Lower leg skin (tissue), 4 donors: ENCODE measurements around the gene ELN. TPM values are rescaled to one million over a fixed set of nuclear protein-coding genes. Genes with fewer than 3 reads are reported as not detected.

ENCODE experiments used
- DNase-seq, 2 donors: peaks; one replicate each; pipeline ENCODE4 v3.0.0-alpha.2; 2019; ENCODE audit warnings: low spot score in 2 of 2
- H3K4me3 ChIP-seq: fragments of 200-600 bp; sonication (generic); 2 replicates; pipeline ENCODE4 v1.5.1; 2017; ENCODE audit warnings: mild to moderate bottlenecking, low read depth; ENCODE audit not compliant: poor library complexity, severe bottlenecking
- POLR2A ChIP-seq, 2 donors: fragments of 450-650 bp; IDR thresholded peaks; one replicate each; pipeline ENCODE4 v1.6.1; 2016 to 2017; ENCODE audit warnings: antibody characterized with exemption in 2 of 2, mild to moderate bottlenecking in 1 of 2, moderate library complexity in 1 of 2
- WGBS, 2 donors: methylation state at CpG; one replicate each; pipeline ENCODE4 v1.1.5; 2018; 5-methylcytosine and 5-hydroxymethylcytosine counted together
- intact Hi-C: fragments of 100-400 bp; cut with DNase I; formaldehyde crosslinking; loops from one replicate; pipeline ENCODE4 v1.15.0; 2023; ENCODE audit warnings: low total_unique reads
- total RNA-seq, 4 donors: library from RNA; depleted of rRNA; stranded (reverse); fragments of >200 nt; gene quantifications; one replicate each; pipeline ENCODE4 v1.1.0, GENCODE V29; 2016
- TF ChIP-seq, protein P1 (sequence below), 3 donors: fragments of 450-650 bp; IDR thresholded peaks; one replicate each; pipeline ENCODE4 v1.5.1; 2016; ENCODE audit warnings: antibody characterized with exemption in 3 of 3, mild to moderate bottlenecking in 3 of 3, moderate library complexity in 2 of 3

Gene ELN
- total RNA-seq, 4 donors from 2014 or later = 5.6 to 96.2 (median 32.4) TPM

DNA sequence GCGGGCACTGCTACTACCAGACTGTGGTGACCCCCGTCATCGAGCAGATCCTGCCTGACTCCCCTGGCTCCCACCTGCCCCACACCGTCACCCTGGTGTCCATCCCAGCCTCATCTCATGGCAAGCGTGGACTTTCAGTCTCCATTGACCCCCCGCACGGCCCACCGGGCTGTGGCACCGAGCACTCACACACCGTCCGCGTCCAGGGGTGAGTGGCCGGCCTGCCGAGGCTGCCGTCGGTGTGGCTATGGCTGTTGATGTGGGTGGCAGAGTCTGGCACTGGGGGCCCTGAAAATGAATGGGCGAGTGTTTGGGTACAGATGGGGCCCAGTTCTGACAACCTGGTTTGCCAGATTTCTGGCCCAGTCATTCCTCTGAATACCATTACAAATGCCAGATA is 71.1 kb downstream of the ELN start:
- DNase-seq = no peak
- WGBS, 2 donors = 99% methylated on average over 16 to 17 of the region's 17 CpGs
- no peak overlapping the region for H3K4me3 ChIP-seq
- intact Hi-C loops = no loop called here
- TF ChIP-seq, protein P1, sequence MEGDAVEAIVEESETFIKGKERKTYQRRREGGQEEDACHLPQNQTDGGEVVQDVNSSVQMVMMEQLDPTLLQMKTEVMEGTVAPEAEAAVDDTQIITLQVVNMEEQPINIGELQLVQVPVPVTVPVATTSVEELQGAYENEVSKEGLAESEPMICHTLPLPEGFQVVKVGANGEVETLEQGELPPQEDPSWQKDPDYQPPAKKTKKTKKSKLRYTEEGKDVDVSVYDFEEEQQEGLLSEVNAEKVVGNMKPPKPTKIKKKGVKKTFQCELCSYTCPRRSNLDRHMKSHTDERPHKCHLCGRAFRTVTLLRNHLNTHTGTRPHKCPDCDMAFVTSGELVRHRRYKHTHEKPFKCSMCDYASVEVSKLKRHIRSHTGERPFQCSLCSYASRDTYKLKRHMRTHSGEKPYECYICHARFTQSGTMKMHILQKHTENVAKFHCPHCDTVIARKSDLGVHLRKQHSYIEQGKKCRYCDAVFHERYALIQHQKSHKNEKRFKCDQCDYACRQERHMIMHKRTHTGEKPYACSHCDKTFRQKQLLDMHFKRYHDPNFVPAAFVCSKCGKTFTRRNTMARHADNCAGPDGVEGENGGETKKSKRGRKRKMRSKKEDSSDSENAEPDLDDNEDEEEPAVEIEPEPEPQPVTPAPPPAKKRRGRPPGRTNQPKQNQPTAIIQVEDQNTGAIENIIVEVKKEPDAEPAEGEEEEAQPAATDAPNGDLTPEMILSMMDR (IDR thresholded peaks at IDR 0.05) = no peak
- TF ChIP-seq POLR2A (IDR thresholded peaks at IDR 0.05) = no peak

DNA sequence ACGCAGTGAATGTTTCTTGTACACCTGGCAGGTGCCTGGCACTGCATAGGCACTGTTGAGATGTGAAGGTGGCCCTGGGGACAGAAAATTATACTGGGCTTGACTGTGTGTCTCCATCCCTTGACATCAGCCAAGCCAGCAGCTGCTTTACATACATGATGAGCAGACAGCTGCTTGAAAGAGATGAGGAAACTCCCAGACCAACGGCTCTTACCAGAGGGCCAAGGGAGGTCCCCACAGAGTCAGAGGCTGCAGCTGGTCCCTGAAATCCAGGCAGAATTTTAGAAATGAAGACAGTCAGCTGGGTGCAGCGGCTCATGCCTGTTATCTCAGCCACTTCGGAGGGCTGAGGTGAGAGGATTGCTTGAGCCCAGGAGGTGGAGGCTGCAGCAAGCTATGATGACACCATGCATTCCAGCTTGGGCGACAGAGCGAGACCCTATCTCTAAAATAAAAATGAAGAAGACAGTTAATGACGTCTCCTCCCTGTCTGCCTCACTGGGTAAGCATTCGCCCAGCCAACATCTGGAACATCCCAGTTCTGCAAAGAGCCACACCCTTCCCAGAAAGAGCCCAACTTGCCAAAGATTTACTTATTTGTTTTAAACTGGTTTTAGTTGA is 73.2 kb downstream of the ELN start:
- TF ChIP-seq, protein P1 (IDR thresholded peaks at IDR 0.05) = no peak
- no peak for TF ChIP-seq POLR2A (IDR thresholded peaks at IDR 0.05)
- 46 to 50% methylated on average over 8 of the region's 8 CpGs for WGBS, 2 donors
- DNase-seq = no peak

DNA sequence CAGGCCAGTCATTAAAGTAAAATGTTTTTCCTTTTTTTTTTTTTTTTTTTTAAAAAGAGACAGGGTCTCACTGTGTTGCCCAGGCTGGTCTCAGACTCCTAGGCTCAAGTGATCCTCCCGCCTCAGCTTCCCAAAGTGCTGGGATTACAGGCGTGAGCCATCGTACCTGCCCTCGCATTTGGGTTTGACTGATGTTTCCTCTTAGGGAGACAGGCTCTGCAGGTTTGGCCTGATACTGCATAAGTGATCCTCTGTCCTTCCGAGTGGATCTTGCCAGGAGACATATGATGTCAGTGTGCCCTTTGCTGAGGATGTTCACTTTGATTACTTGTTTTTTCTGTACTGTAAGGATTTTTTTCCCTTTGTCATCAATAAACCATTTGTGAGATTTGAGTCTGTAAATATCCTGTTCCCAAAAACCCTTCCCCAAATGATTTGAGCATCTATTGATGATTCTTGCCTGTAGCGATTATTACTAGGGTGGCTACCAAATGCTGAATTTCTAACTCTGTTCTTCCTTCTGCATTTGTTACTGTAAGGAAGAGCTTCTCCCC is 75.3 kb downstream of the ELN start:
- no peak for DNase-seq
- WGBS, 2 donors = 57 to 73% methylated on average over 6 of the region's 6 CpGs
- H3K4me3 ChIP-seq = no peak overlapping the region
- intact Hi-C loops = no loop called here
- TF ChIP-seq, protein P1 (IDR thresholded peaks at IDR 0.05) = no peak
- no peak for TF ChIP-seq POLR2A (IDR thresholded peaks at IDR 0.05)

More for the DNA sequence above, 73.2 kb downstream of the ELN start:
- no peak overlapping the region for H3K4me3 ChIP-seq
- intact Hi-C loops = no loop called here

DNA sequence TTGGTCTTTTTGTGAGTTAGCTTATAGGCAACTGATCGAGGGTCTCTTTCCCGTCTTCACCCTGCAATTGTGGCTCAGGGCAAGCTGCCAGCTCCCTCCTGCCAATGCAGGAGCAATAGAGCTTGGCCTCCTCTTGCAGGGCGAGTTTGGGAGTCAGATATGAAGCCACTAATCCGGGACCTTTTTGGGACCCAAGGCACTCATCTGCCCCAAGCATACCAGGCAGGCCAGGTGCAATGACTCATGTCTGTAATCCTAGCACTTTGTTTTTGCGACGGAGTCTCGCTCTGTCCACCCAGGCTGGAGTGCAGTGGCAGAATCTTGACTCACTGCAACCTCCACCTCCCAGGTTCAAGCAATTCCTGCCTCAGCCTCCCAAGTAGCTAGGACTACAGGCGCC is 76.7 kb downstream of the ELN start:
- TF ChIP-seq POLR2A (IDR thresholded peaks at IDR 0.05) = no peak
- TF ChIP-seq, protein P1 (IDR thresholded peaks at IDR 0.05) = no peak
- no peak for DNase-seq
- no peak overlapping the region for H3K4me3 ChIP-seq
- intact Hi-C loops = no loop called here
- WGBS, 2 donors = 72 to 75% methylated on average over 8 of the region's 8 CpGs

DNA sequence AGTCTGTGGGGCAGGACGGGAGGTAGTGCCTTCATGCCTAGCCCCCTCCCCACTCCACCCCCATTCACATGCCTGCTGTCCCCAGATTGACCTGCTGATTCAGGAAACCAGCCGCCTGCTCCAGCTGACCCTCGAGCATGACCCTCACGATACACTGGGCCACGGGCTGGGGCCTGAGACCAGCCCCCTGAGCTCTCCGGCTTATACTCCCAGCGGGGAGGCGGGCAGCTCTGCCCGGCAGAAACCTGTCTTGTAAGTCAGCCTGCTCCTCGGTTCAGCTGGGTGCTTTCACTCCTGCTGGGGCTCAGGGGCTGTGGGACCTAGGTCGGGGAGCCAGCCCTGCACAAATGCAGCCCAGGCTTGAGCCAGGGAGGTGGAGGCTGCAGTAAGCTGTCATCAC is 78.0 kb downstream of the ELN start:
- WGBS, 2 donors = 86 to 91% methylated on average over 8 to 11 of the region's 11 CpGs
- intact Hi-C loops = no loop called here
- TF ChIP-seq POLR2A (IDR thresholded peaks at IDR 0.05) = no peak
- no peak for DNase-seq
- H3K4me3 ChIP-seq = no peak overlapping the region

- DNase-seq = no peak
- 94 to 97% methylated on average over 16 to 17 of the region's 18 CpGs for WGBS, 2 donors
- H3K4me3 ChIP-seq = no peak overlapping the region
- intact Hi-C loops = no loop called here
- no peak for TF ChIP-seq POLR2A (IDR thresholded peaks at IDR 0.05)
- TF ChIP-seq, protein P1 (IDR thresholded peaks at IDR 0.05) = no peak
Measured at GRCh38 chr7:74106846-74107245, 78.9 kb downstream of the ELN start.
